ENCODE measurements around the gene WDFY2. TPM values are rescaled to one million over a fixed set of nuclear protein-coding genes. Genes with fewer than 3 reads are reported as not detected.

The WDFY2 gene
- total RNA-seq, 1 experiment from 2014 or later = 45.5 TPM

DNA sequence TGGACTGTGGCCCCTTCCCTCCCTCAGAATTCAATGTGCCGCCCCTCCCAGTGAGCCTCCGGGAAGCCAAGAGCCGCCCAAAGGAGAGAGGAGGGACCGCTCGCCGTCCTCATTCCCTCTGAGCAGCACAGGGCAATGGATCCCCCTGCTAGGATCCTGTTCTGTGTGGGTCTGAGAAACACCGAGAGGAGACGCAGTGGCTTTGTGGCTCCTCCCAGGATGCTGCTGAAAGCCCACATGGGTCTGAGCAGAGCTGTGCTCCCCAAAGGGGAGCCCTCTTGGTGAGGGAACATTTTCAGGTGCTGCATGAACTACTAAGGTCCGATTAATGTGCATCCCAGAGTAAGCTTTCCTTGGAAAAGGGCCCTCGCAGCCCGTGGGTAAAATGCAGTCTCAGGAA is 189.3 kb downstream of the WDFY2 start:
- H3K4me3 ChIP-seq (ENCODE audit: low read depth, low read length, poor library complexity, severe bottlenecking) = no peak overlapping the region
- POLR2A ChIA-PET (ENCODE audit: low non-redundant PET) = no interaction called here
- no peak for TF ChIP-seq EZH2 (IDR thresholded peaks at IDR 0.05; ENCODE audit: borderline replicate concordance, low read depth, low read length, poor library complexity, severe bottlenecking)
- TF ChIP-seq, protein P1, sequence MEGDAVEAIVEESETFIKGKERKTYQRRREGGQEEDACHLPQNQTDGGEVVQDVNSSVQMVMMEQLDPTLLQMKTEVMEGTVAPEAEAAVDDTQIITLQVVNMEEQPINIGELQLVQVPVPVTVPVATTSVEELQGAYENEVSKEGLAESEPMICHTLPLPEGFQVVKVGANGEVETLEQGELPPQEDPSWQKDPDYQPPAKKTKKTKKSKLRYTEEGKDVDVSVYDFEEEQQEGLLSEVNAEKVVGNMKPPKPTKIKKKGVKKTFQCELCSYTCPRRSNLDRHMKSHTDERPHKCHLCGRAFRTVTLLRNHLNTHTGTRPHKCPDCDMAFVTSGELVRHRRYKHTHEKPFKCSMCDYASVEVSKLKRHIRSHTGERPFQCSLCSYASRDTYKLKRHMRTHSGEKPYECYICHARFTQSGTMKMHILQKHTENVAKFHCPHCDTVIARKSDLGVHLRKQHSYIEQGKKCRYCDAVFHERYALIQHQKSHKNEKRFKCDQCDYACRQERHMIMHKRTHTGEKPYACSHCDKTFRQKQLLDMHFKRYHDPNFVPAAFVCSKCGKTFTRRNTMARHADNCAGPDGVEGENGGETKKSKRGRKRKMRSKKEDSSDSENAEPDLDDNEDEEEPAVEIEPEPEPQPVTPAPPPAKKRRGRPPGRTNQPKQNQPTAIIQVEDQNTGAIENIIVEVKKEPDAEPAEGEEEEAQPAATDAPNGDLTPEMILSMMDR (conservative IDR thresholded peaks at IDR 0.05; ENCODE audit: low read depth, low read length) = no peak
- CTCF ChIA-PET = no interaction called here
- no peaks in the 10 kb centered on the region for H3K4me1 ChIP-seq (ENCODE audit: insufficient read depth, low read length, poor library complexity, severe bottlenecking)
- intact Hi-C loops (cut with micrococcal nuclease; ENCODE audit: unreplicated experiment) = no loop called here
- no TSS peak for BruUV-seq (replicated peaks)
- H3K27ac ChIP-seq (ENCODE audit: low read depth, low read length, poor library complexity, severe bottlenecking) = no peak overlapping the region
- H3K9me3 ChIP-seq (ENCODE audit: low read depth, low read length, poor library complexity, severe bottlenecking) = no peaks in the 10 kb centered on the region
- H3K36me3 ChIP-seq (ENCODE audit: insufficient read depth, low read length, poor library complexity, severe bottlenecking) = no peaks in the 10 kb centered on the region
- H3K27me3 ChIP-seq (replicated peaks; ENCODE audit: insufficient read depth, low read depth, low read length, poor library complexity) = no peaks in the 10 kb centered on the region
- no peak for DNase-seq (ENCODE audit: low spot score)

GRCh38 chr13:51776179-51776578 is 191.9 kb downstream of the WDFY2 start:
- no peak for DNase-seq (ENCODE audit: low spot score)
- ChIA-PET POLR2A (ENCODE audit: low non-redundant PET) (no interaction called here), CTCF (no interaction called here)
- no peak for TF ChIP-seq EZH2 (IDR thresholded peaks at IDR 0.05; ENCODE audit: borderline replicate concordance, low read depth, low read length, poor library complexity, severe bottlenecking)
- TF ChIP-seq, protein P1 (conservative IDR thresholded peaks at IDR 0.05; ENCODE audit: low read depth, low read length) = no peak
- H3K36me3 ChIP-seq (ENCODE audit: insufficient read depth, low read length, poor library complexity, severe bottlenecking) = no peaks in the 10 kb centered on the region
- H3K27ac ChIP-seq (ENCODE audit: low read depth, low read length, poor library complexity, severe bottlenecking) = no peak overlapping the region
- H3K9me3 ChIP-seq (ENCODE audit: low read depth, low read length, poor library complexity, severe bottlenecking) = no peaks in the 10 kb centered on the region
- H3K4me1 ChIP-seq (ENCODE audit: insufficient read depth, low read length, poor library complexity, severe bottlenecking) = no peaks in the 10 kb centered on the region
- H3K27me3 ChIP-seq (replicated peaks; ENCODE audit: insufficient read depth, low read depth, low read length, poor library complexity) = no peaks in the 10 kb centered on the region
- intact Hi-C loops (cut with micrococcal nuclease; ENCODE audit: unreplicated experiment) = no loop called here
- no peak overlapping the region for H3K4me3 ChIP-seq (ENCODE audit: low read depth, low read length, poor library complexity, severe bottlenecking)
- no TSS peak for BruUV-seq (replicated peaks)

GRCh38 chr13:51777921-51778320 is 193.7 kb downstream of the WDFY2 start:
- Histone ChIP-seq H3K27ac (ENCODE audit: low read depth, low read length, poor library complexity, severe bottlenecking) (no peak overlapping the region), H3K4me1 (ENCODE audit: insufficient read depth, low read length, poor library complexity, severe bottlenecking) (peaks cover 13% of the 10 kb centered on the region), H3K27me3 (replicated peaks; ENCODE audit: insufficient read depth, low read depth, low read length, poor library complexity) (no peaks in the 10 kb centered on the region), H3K4me3 (ENCODE audit: low read depth, low read length, poor library complexity, severe bottlenecking) (no peak overlapping the region), H3K9me3 (ENCODE audit: low read depth, low read length, poor library complexity, severe bottlenecking) (no peaks in the 10 kb centered on the region), H3K36me3 (ENCODE audit: insufficient read depth, low read length, poor library complexity, severe bottlenecking) (no peaks in the 10 kb centered on the region)
- BruUV-seq (replicated peaks) = no TSS peak
- TF ChIP-seq EZH2 (IDR thresholded peaks at IDR 0.05; ENCODE audit: borderline replicate concordance, low read depth, low read length, poor library complexity, severe bottlenecking) = no peak
- TF ChIP-seq, protein P1 (conservative IDR thresholded peaks at IDR 0.05; ENCODE audit: low read depth, low read length) = no peak
- ChIA-PET CTCF (no interaction called here), POLR2A (ENCODE audit: low non-redundant PET) (no interaction called here)
- intact Hi-C loops (cut with micrococcal nuclease; ENCODE audit: unreplicated experiment) = no loop called here
- no peak for DNase-seq (ENCODE audit: low spot score)
